ENCODE measurements around the gene ZBTB4. TPM values are rescaled to one million over a fixed set of nuclear protein-coding genes. Genes with fewer than 3 reads are reported as not detected.

Gene ZBTB4
- total and polyA plus RNA-seq, 9 of the 15 experiments (the other 6 are each of a cell fraction or from before 2014, with no cell fraction given) = 0.92 to 6.9 (median 3.3) TPM

DNA sequence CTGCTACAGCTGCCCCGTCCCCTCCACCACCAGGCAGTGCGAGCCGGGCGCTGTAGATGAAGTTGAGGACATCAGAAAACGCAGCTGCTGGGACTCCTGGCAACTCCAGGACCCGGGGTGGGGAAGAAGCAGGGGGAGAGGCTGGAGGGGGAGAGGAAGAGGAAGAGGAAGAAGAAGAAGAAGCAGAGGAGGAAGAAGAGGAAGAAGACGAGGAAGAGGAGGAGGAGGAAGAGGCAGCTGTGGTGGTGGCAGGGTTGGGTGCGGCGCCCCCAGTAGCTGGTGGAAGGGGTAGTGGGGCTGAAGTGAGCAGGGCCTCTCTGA is 13.2 kb downstream of the ZBTB4 start (continued):
- TF ChIP-seq, protein P1, sequence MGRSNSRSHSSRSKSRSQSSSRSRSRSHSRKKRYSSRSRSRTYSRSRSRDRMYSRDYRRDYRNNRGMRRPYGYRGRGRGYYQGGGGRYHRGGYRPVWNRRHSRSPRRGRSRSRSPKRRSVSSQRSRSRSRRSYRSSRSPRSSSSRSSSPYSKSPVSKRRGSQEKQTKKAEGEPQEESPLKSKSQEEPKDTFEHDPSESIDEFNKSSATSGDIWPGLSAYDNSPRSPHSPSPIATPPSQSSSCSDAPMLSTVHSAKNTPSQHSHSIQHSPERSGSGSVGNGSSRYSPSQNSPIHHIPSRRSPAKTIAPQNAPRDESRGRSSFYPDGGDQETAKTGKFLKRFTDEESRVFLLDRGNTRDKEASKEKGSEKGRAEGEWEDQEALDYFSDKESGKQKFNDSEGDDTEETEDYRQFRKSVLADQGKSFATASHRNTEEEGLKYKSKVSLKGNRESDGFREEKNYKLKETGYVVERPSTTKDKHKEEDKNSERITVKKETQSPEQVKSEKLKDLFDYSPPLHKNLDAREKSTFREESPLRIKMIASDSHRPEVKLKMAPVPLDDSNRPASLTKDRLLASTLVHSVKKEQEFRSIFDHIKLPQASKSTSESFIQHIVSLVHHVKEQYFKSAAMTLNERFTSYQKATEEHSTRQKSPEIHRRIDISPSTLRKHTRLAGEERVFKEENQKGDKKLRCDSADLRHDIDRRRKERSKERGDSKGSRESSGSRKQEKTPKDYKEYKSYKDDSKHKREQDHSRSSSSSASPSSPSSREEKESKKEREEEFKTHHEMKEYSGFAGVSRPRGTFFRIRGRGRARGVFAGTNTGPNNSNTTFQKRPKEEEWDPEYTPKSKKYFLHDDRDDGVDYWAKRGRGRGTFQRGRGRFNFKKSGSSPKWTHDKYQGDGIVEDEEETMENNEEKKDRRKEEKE (IDR thresholded peaks at IDR 0.05; ENCODE audit: borderline replicate concordance in 1 of 2, control insufficient read depth in 1 of 2, low read depth in 2 of 2, low read length in 1 of 2) = no peak
- TF ChIP-seq, protein P2, sequence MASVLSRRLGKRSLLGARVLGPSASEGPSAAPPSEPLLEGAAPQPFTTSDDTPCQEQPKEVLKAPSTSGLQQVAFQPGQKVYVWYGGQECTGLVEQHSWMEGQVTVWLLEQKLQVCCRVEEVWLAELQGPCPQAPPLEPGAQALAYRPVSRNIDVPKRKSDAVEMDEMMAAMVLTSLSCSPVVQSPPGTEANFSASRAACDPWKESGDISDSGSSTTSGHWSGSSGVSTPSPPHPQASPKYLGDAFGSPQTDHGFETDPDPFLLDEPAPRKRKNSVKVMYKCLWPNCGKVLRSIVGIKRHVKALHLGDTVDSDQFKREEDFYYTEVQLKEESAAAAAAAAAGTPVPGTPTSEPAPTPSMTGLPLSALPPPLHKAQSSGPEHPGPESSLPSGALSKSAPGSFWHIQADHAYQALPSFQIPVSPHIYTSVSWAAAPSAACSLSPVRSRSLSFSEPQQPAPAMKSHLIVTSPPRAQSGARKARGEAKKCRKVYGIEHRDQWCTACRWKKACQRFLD (CRISPR knock-in tag; IDR thresholded peaks at IDR 0.05) = no peak
- TF ChIP-seq, protein P3, sequence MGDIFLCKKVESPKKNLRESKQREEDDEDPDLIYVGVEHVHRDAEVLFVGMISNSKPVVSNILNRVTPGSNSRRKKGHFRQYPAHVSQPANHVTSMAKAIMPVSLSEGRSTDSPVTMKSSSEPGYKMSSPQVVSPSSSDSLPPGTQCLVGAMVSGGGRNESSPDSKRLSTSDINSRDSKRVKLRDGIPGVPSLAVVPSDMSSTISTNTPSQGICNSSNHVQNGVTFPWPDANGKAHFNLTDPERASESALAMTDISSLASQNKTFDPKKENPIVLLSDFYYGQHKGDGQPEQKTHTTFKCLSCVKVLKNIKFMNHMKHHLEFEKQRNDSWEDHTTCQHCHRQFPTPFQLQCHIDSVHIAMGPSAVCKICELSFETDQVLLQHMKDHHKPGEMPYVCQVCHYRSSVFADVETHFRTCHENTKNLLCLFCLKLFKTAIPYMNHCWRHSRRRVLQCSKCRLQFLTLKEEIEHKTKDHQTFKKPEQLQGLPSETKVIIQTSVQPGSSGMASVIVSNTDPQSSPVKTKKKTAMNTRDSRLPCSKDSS (IDR thresholded peaks at IDR 0.05; ENCODE audit: low read depth, partially characterized antibody) = no peak
- no peak for TF ChIP-seq POLR3A (IDR thresholded peaks at IDR 0.05; ENCODE audit: borderline replicate concordance, extremely low read depth, insufficient read depth, insufficient read length)
- no peak for TF ChIP-seq HNRNPUL1 (IDR thresholded peaks at IDR 0.05; ENCODE audit: low read length)
- TF ChIP-seq RFX7 (CRISPR knock-in tag; IDR thresholded peaks at IDR 0.05) = no peak
- no peak for TF ChIP-seq MYBL2 (IDR thresholded peaks at IDR 0.05; ENCODE audit: low read depth)
- no peak for TF ChIP-seq MYBL2 (CRISPR knock-in tag; IDR thresholded peaks at IDR 0.05; ENCODE audit: borderline replicate concordance)
- no peak for TF ChIP-seq ZNF134 (CRISPR knock-in tag; conservative IDR thresholded peaks at IDR 0.05)
- TF ChIP-seq, protein P4, sequence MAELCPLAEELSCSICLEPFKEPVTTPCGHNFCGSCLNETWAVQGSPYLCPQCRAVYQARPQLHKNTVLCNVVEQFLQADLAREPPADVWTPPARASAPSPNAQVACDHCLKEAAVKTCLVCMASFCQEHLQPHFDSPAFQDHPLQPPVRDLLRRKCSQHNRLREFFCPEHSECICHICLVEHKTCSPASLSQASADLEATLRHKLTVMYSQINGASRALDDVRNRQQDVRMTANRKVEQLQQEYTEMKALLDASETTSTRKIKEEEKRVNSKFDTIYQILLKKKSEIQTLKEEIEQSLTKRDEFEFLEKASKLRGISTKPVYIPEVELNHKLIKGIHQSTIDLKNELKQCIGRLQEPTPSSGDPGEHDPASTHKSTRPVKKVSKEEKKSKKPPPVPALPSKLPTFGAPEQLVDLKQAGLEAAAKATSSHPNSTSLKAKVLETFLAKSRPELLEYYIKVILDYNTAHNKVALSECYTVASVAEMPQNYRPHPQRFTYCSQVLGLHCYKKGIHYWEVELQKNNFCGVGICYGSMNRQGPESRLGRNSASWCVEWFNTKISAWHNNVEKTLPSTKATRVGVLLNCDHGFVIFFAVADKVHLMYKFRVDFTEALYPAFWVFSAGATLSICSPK (IDR thresholded peaks at IDR 0.05; ENCODE audit: borderline replicate concordance) = no peak
- TF ChIP-seq, protein P5, sequence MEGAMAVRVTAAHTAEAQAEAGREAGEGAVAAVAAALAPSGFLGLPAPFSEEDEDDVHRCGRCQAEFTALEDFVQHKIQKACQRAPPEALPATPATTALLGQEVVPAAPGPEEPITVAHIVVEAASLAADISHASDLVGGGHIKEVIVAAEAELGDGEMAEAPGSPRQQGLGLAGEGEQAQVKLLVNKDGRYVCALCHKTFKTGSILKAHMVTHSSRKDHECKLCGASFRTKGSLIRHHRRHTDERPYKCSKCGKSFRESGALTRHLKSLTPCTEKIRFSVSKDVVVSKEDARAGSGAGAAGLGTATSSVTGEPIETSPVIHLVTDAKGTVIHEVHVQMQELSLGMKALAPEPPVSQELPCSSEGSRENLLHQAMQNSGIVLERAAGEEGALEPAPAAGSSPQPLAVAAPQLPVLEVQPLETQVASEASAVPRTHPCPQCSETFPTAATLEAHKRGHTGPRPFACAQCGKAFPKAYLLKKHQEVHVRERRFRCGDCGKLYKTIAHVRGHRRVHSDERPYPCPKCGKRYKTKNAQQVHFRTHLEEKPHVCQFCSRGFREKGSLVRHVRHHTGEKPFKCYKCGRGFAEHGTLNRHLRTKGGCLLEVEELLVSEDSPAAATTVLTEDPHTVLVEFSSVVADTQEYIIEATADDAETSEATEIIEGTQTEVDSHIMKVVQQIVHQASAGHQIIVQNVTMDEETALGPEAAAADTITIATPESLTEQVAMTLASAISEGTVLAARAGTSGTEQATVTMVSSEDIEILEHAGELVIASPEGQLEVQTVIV (CRISPR knock-in tag; IDR thresholded peaks at IDR 0.05; ENCODE audit: borderline replicate concordance) = no peak
- no peak for TF ChIP-seq HNRNPLL (IDR thresholded peaks at IDR 0.05; ENCODE audit: low read depth, low read length, poor library complexity, severe bottlenecking)
- TF ChIP-seq, protein P6, sequence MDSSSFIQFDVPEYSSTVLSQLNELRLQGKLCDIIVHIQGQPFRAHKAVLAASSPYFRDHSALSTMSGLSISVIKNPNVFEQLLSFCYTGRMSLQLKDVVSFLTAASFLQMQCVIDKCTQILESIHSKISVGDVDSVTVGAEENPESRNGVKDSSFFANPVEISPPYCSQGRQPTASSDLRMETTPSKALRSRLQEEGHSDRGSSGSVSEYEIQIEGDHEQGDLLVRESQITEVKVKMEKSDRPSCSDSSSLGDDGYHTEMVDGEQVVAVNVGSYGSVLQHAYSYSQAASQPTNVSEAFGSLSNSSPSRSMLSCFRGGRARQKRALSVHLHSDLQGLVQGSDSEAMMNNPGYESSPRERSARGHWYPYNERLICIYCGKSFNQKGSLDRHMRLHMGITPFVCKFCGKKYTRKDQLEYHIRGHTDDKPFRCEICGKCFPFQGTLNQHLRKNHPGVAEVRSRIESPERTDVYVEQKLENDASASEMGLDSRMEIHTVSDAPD (CRISPR knock-in tag; IDR thresholded peaks at IDR 0.05) = no peak
